Measurements from ENCODE around the gene TIMM44.

GRCh38 chr19:7988307-7988706 lies 44.8 kb upstream of the TIMM44 start:
- TF ChIP-seq, protein P1, sequence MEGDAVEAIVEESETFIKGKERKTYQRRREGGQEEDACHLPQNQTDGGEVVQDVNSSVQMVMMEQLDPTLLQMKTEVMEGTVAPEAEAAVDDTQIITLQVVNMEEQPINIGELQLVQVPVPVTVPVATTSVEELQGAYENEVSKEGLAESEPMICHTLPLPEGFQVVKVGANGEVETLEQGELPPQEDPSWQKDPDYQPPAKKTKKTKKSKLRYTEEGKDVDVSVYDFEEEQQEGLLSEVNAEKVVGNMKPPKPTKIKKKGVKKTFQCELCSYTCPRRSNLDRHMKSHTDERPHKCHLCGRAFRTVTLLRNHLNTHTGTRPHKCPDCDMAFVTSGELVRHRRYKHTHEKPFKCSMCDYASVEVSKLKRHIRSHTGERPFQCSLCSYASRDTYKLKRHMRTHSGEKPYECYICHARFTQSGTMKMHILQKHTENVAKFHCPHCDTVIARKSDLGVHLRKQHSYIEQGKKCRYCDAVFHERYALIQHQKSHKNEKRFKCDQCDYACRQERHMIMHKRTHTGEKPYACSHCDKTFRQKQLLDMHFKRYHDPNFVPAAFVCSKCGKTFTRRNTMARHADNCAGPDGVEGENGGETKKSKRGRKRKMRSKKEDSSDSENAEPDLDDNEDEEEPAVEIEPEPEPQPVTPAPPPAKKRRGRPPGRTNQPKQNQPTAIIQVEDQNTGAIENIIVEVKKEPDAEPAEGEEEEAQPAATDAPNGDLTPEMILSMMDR (IDR thresholded peaks at IDR 0.05) = no peak
- TF ChIP-seq POLR2A (IDR thresholded peaks at IDR 0.05) = no peak

Data from gastroesophageal sphincter (tissue), 3 donors.